ENCODE data around the gene KANK4. TPM values are rescaled to one million over a fixed set of nuclear protein-coding genes. Genes with fewer than 3 reads are reported as not detected.
"Not testable (repeated sequence)": the region's sequence is repeated elsewhere in the genome, so short reads cannot be mapped to it uniquely, and the experiment has no call there.

Gene KANK4
- total RNA-seq, 3 donors from 2014 or later, result 0.48 to 1.6 (median 0.66) TPM

DNA sequence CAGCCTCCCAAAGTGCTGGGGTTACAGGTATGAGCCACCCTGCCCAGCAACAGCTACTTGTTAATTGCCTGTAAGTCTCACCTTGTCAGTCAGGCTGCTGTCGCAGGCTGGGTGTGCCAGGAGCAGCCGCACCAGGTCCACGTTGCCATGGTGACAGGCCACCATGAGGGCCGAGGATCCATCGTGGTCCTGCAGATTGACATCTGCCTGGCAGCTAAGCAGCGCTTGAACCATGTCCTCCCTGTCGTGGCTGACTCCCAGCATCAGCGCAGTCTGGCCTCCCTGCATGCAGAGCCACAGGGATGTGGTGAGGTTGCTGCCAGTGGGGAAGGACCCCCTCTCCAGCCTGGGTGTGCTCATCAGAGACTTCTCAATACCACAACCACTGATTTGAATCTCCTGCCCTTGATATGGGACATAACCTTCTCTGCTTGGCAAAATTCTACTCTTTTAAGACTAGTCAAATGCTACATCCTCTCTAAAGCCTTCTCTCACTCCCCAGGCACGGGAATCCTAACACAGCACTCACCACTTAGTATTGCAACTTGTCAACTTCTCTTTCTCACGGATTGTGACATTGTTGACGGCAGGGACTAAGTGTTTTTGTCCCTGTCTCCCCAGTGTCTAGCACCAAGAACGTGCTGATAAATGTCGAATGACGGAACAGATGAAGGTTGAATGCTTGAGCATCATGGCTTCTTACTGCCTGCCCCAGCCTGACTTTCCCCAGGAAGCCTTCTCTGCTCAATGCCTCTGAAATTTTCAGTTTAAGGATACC lies 71.7 kb downstream of the KANK4 start:
- H3K27me3 ChIP-seq, result no peaks in the 10 kb centered on the region
- intact Hi-C loops (cut with DNase I; ENCODE audit: low total_unique reads), result no loop called here
- no peak overlapping the region for H3K4me3 ChIP-seq
- H3K9me3 ChIP-seq, result no peaks in the 10 kb centered on the region
- H3K4me1 ChIP-seq, result no peaks in the 10 kb centered on the region
- H3K36me3 ChIP-seq, result no peaks in the 10 kb centered on the region
- no peak overlapping the region for H3K27ac ChIP-seq
- no peak for DNase-seq (ENCODE audit: low spot score in 2 of 2)
- TF ChIP-seq POLR2AphosphoS5 (IDR thresholded peaks at IDR 0.05) (no peak), POLR2A (IDR thresholded peaks at IDR 0.05) (no peak)
- TF ChIP-seq, protein P1, sequence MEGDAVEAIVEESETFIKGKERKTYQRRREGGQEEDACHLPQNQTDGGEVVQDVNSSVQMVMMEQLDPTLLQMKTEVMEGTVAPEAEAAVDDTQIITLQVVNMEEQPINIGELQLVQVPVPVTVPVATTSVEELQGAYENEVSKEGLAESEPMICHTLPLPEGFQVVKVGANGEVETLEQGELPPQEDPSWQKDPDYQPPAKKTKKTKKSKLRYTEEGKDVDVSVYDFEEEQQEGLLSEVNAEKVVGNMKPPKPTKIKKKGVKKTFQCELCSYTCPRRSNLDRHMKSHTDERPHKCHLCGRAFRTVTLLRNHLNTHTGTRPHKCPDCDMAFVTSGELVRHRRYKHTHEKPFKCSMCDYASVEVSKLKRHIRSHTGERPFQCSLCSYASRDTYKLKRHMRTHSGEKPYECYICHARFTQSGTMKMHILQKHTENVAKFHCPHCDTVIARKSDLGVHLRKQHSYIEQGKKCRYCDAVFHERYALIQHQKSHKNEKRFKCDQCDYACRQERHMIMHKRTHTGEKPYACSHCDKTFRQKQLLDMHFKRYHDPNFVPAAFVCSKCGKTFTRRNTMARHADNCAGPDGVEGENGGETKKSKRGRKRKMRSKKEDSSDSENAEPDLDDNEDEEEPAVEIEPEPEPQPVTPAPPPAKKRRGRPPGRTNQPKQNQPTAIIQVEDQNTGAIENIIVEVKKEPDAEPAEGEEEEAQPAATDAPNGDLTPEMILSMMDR (IDR thresholded peaks at IDR 0.05), result no peak

- TF ChIP-seq, protein P1 (IDR thresholded peaks at IDR 0.05), result no peak
- TF ChIP-seq POLR2AphosphoS5 (IDR thresholded peaks at IDR 0.05) (no peak), POLR2A (IDR thresholded peaks at IDR 0.05) (no peak)
- Histone ChIP-seq H3K27me3 (no peaks in the 10 kb centered on the region), H3K4me3 (no peak overlapping the region), H3K27ac (no peak overlapping the region), H3K9me3 (no peaks in the 10 kb centered on the region), H3K36me3 (no peaks in the 10 kb centered on the region), H3K4me1 (no peaks in the 10 kb centered on the region)
- no peak for DNase-seq (ENCODE audit: low spot score in 2 of 2)
- intact Hi-C loops (cut with DNase I; ENCODE audit: low total_unique reads), result no loop called here
Measured at GRCh38 chr1:62245201-62245600, 74.0 kb downstream of the KANK4 start.

GRCh38 chr1:62244380-62244779 lies 74.9 kb downstream of the KANK4 start:
- H3K27me3 ChIP-seq; H3K27ac ChIP-seq; H3K4me1 ChIP-seq; intact Hi-C loops (cut with DNase I; ENCODE audit: low total_unique reads); H3K9me3 ChIP-seq; H3K4me3 ChIP-seq; DNase-seq (ENCODE audit: low spot score in 2 of 2); H3K36me3 ChIP-seq: not testable (repeated sequence)

DNA sequence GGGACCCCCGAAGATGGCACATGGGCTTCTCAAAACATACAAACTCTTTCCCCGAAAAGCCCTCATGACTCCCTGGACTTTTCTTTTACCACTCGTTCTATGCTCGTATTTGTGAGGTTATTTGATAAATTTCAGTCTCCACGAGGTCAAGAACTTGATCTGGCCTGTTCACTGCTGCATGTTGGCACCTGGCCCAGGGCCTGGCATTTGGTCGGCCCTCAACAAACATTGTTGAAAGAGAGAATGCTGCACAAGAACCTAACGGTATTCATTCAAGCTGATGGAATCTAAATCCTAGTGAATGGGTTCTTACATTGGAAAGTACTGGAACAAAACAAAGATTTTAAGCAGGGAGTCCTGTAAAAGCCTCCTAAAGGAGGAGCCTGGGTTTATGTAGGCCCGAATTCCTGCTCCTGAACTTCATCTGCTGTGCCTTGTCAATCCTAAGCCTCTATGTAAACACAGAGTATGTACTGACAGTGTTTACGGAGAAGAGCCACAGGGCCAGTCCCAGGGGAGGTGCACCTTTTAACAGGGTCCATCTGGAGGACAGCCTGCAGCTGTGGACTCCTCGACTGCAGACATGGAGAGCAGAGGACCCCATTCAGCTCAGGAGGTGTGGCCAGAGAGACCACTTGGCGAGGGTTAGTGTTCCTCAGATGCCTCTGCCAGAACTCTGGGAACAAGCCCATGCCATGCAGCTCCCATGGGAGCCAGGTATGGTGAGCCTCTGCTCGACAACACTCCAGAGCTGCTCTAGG lies 77.7 kb downstream of the KANK4 start:
- DNase-seq (ENCODE audit: low spot score in 2 of 2), result no peak
- H3K4me3 ChIP-seq, result no peak overlapping the region
- no peaks in the 10 kb centered on the region for H3K4me1 ChIP-seq
- no peaks in the 10 kb centered on the region for H3K36me3 ChIP-seq
- TF ChIP-seq, protein P1 (IDR thresholded peaks at IDR 0.05), result no peak
- no peak for TF ChIP-seq POLR2A (IDR thresholded peaks at IDR 0.05)
- TF ChIP-seq POLR2AphosphoS5 (IDR thresholded peaks at IDR 0.05), result no peak
- H3K27me3 ChIP-seq, result no peaks in the 10 kb centered on the region
- H3K27ac ChIP-seq, result no peak overlapping the region
- intact Hi-C loops (cut with DNase I; ENCODE audit: low total_unique reads), result no loop called here
- H3K9me3 ChIP-seq, result no peaks in the 10 kb centered on the region

DNA sequence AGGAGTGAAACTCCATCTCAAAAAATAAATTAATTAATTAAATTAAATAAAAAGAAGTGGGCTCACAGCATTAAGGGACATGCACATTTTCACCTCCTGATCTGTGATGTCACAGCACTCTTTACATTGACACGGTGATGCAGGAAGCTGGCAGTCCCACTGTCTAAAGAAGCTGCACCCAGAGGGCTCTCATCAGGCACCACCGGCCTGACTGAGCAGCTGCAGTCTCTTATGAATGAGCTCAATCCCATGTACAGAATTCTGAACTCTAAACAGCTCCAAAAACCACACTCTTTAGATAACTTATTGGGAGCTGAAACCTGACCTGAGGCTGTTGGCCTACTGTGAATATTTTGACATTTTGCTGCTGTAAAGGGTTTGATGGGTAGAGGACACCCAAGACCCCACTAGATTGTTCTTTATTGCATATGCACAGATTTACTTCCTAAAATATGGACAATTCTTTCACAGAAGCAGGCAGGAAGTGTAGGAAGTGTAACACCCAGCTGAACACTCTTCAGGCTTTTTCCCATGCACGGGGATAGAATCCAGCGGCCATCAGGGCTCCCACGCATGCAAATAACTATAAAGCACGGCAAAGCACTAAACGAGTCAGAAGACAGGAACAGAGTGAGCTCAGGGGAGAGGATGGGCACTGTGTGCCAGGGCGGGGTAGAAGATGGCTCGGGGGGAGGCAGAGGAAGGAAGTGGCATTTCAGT lies 78.4 kb downstream of the KANK4 start:
- intact Hi-C loops (cut with DNase I; ENCODE audit: low total_unique reads), result no loop called here
- DNase-seq (ENCODE audit: low spot score in 2 of 2), result no peak
- Histone ChIP-seq H3K9me3 (no peaks in the 10 kb centered on the region), H3K27me3 (no peaks in the 10 kb centered on the region), H3K4me3 (no peak overlapping the region), H3K4me1 (no peaks in the 10 kb centered on the region), H3K27ac (no peak overlapping the region), H3K36me3 (no peaks in the 10 kb centered on the region)
- no peak for TF ChIP-seq POLR2AphosphoS5 (IDR thresholded peaks at IDR 0.05)
- TF ChIP-seq POLR2A (IDR thresholded peaks at IDR 0.05), result no peak
- TF ChIP-seq, protein P1 (IDR thresholded peaks at IDR 0.05), result no peak

DNA sequence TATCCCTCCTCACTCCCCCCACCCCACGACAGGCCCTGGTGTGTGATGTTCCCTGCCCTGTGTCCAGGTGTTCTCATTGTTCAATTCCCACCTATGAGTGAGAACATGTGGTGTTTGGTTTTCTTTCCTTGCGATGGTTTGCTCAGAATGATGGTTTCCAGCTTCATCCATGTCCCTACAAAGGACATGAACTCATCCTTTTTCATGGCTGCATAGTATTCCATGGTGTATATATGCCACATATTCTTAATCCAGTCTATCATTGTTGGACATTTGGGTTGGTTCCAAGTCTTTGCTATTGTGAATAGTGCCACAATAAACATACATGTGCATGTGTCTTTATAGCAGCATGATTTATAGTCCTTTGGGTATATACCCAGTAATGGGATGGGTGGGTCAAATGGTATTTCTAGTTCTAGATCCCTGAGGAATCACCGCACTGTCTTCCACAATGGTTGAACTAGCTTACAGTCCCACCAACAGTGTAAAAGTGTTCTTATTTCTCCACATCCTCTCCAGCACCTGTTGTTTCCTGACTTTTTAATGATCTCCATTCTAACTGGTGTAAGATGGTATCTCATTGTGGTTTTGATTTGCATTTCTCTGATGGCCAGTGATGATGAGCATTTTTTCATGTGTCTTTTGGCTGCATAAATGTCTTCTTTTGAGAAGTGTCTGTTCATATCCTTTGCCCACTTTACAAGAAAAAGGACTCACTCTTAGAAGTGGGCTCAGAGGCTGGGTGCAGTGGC lies 79.4 kb downstream of the KANK4 start:
- DNase-seq (ENCODE audit: low spot score in 2 of 2); H3K27me3 ChIP-seq; H3K27ac ChIP-seq; H3K9me3 ChIP-seq; H3K4me3 ChIP-seq; H3K36me3 ChIP-seq; H3K4me1 ChIP-seq; intact Hi-C loops (cut with DNase I; ENCODE audit: low total_unique reads): not testable (repeated sequence)
